ENCODE results near the gene ASCL2.

Gene ASCL2

DNA sequence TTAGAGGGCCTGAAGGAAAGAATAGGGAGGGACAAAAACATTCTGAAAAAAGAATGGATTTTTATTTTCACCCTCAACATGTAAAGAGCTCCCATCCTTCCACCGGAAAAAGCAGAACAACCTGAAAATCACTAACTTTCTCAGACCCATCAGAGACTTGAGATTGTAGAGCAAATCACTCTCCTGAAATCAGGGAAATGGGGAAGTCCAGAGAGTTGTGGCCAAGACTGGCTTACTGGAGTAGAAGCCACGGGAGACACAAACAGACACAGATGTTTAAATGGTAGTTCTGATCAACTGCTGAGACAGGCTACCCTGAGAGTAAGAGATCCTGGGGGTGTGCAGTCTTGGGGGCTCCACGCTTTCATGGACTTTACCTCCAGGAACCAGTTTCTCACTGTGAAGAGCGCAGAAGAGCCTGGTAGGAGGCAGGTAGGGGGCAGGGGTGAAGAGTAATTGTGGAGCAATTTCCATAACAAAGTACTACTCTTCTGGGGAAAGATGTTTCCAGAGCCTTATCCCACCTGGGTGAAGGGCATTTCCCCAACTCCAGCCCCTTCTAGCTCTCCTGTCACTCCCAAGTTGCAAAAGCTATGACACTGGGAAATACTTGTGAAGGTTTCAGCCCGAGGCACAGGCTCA, 47.1 kb downstream of the ASCL2 start:
- no peak overlapping the region for H3K18ac ChIP-seq (ENCODE audit: low read length)
- no CpG with 5 or more reads among the region's 5 CpGs for WGBS (ENCODE audit: extremely low coverage, insufficient coverage, insufficient read length)
- no peaks in the 10 kb centered on the region for H3K79me1 ChIP-seq (ENCODE audit: low read length)
- no peak overlapping the region for H3K9ac ChIP-seq (ENCODE audit: low read length)
- H3K23ac ChIP-seq (ENCODE audit: low read length), result no peak overlapping the region
- no peak overlapping the region for H2BK12ac ChIP-seq (ENCODE audit: low read length)
- no peak overlapping the region for H2AFZ ChIP-seq (ENCODE audit: insufficient read depth, low read length, poor library complexity)
- no peak overlapping the region for H2BK120ac ChIP-seq (ENCODE audit: insufficient read depth, low read length, poor library complexity)
- no peak overlapping the region for H3K4ac ChIP-seq (ENCODE audit: low read depth, low read length)
- peaks cover 4% of the 10 kb centered on the region for H3K9me3 ChIP-seq (ENCODE audit: insufficient read depth, low read depth, low read length)
- no peak overlapping the region for H2AK5ac ChIP-seq (ENCODE audit: low read length)
- H3K27me3 ChIP-seq (ENCODE audit: insufficient read depth, low read length), result no peaks in the 10 kb centered on the region
- H3K4me2 ChIP-seq (ENCODE audit: low read length), result no peak overlapping the region
- no peak overlapping the region for H3K4me3 ChIP-seq (ENCODE audit: low read depth, low read length)
- no peak overlapping the region for H4K91ac ChIP-seq (ENCODE audit: low read depth, low read length)
- no peaks in the 10 kb centered on the region for H3K79me2 ChIP-seq (ENCODE audit: control insufficient read depth, insufficient read depth, low read length, poor library complexity)
- no peak overlapping the region for H3K14ac ChIP-seq (ENCODE audit: low read length)
- no peak overlapping the region for H3K27ac ChIP-seq (ENCODE audit: low read depth, low read length)
- no peak overlapping the region for H4K12ac ChIP-seq (ENCODE audit: low read depth, low read length)
- no peak overlapping the region for H4K8ac ChIP-seq (ENCODE audit: low read depth, low read length)
- DNase-seq, result no peak
- no peaks in the 10 kb centered on the region for H3K4me1 ChIP-seq (ENCODE audit: control insufficient read depth in 1 of 2, insufficient read depth in 2 of 2, low read length in 2 of 2)
- H2BK5ac ChIP-seq (ENCODE audit: low read depth, low read length, poor library complexity), result no peak overlapping the region
- H3K36me3 ChIP-seq (ENCODE audit: control insufficient read depth in 1 of 2, insufficient read depth in 2 of 2, low read length in 2 of 2), result no peaks in the 10 kb centered on the region

GRCh38 chr11:2222451-2222850, 47.9 kb downstream of the ASCL2 start:
- Histone ChIP-seq H2BK12ac (ENCODE audit: low read length) (no peak overlapping the region), H2AFZ (ENCODE audit: insufficient read depth, low read length, poor library complexity) (no peak overlapping the region), H3K27ac (ENCODE audit: low read depth, low read length) (no peak overlapping the region), H3K4me2 (ENCODE audit: low read length) (no peak overlapping the region), H3K4me1 (ENCODE audit: control insufficient read depth in 1 of 2, insufficient read depth in 2 of 2, low read length in 2 of 2) (no peaks in the 10 kb centered on the region), H3K27me3 (ENCODE audit: insufficient read depth, low read length) (no peaks in the 10 kb centered on the region), H3K36me3 (ENCODE audit: control insufficient read depth in 1 of 2, insufficient read depth in 2 of 2, low read length in 2 of 2) (no peaks in the 10 kb centered on the region), H3K4ac (ENCODE audit: low read depth, low read length) (no peak overlapping the region), H4K8ac (ENCODE audit: low read depth, low read length) (no peak overlapping the region), H2BK120ac (ENCODE audit: insufficient read depth, low read length, poor library complexity) (no peak overlapping the region), H2AK5ac (ENCODE audit: low read length) (no peak overlapping the region), H3K18ac (ENCODE audit: low read length) (no peak overlapping the region), H3K23ac (ENCODE audit: low read length) (no peak overlapping the region), H3K4me3 (ENCODE audit: low read depth, low read length) (no peak overlapping the region), H3K9ac (ENCODE audit: low read length) (peak overlapping the region; percentile 50), H2BK5ac (ENCODE audit: low read depth, low read length, poor library complexity) (no peak overlapping the region), H4K12ac (ENCODE audit: low read depth, low read length) (no peak overlapping the region), H3K79me1 (ENCODE audit: low read length) (no peaks in the 10 kb centered on the region), H3K9me3 (ENCODE audit: insufficient read depth, low read depth, low read length) (peaks cover 4% of the 10 kb centered on the region), H3K14ac (ENCODE audit: low read length) (no peak overlapping the region), H4K91ac (ENCODE audit: low read depth, low read length) (no peak overlapping the region), H3K79me2 (ENCODE audit: control insufficient read depth, insufficient read depth, low read length, poor library complexity) (no peaks in the 10 kb centered on the region)
- DNase-seq, result no peak
- WGBS (ENCODE audit: extremely low coverage, insufficient coverage, insufficient read length), result no CpG with 5 or more reads among the region's 4 CpGs

DNA sequence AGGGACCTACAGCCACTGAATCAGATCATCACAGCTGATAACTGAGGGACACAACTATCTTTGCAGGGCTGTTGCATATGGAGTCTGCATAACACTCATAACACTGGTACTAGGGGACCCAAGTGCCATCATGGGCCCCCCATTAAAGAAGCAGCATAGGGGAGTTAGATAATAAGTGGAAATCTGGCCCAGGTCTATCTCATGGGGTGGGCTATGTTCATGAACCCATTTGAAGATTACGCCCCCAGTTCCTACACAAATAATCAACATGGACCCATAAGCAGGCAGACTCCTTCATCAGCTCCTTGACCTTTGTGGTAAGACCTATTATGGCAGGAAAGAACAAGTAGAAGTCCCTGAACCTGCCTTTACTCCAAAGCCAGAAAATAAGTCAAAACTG, 48.8 kb downstream of the ASCL2 start:
- Histone ChIP-seq H3K4me1 (ENCODE audit: control insufficient read depth in 1 of 2, insufficient read depth in 2 of 2, low read length in 2 of 2) (no peaks in the 10 kb centered on the region), H3K14ac (ENCODE audit: low read length) (no peak overlapping the region), H2BK12ac (ENCODE audit: low read length) (no peak overlapping the region), H3K27me3 (ENCODE audit: insufficient read depth, low read length) (no peaks in the 10 kb centered on the region), H3K18ac (ENCODE audit: low read length) (no peak overlapping the region), H3K4me3 (ENCODE audit: low read depth, low read length) (no peak overlapping the region), H4K12ac (ENCODE audit: low read depth, low read length) (no peak overlapping the region), H3K23ac (ENCODE audit: low read length) (no peak overlapping the region), H3K4ac (ENCODE audit: low read depth, low read length) (no peak overlapping the region), H2AK5ac (ENCODE audit: low read length) (no peak overlapping the region), H3K9ac (ENCODE audit: low read length) (no peak overlapping the region), H3K79me1 (ENCODE audit: low read length) (no peaks in the 10 kb centered on the region), H2AFZ (ENCODE audit: insufficient read depth, low read length, poor library complexity) (no peak overlapping the region), H3K36me3 (ENCODE audit: control insufficient read depth in 1 of 2, insufficient read depth in 2 of 2, low read length in 2 of 2) (no peaks in the 10 kb centered on the region), H3K4me2 (ENCODE audit: low read length) (no peak overlapping the region), H4K8ac (ENCODE audit: low read depth, low read length) (no peak overlapping the region), H3K9me3 (ENCODE audit: insufficient read depth, low read depth, low read length) (peaks cover 6% of the 10 kb centered on the region), H4K91ac (ENCODE audit: low read depth, low read length) (no peak overlapping the region), H3K27ac (ENCODE audit: low read depth, low read length) (no peak overlapping the region), H2BK5ac (ENCODE audit: low read depth, low read length, poor library complexity) (no peak overlapping the region), H3K79me2 (ENCODE audit: control insufficient read depth, insufficient read depth, low read length, poor library complexity) (no peaks in the 10 kb centered on the region), H2BK120ac (ENCODE audit: insufficient read depth, low read length, poor library complexity) (no peak overlapping the region)
- no CpG with 5 or more reads among the region's 1 CpG for WGBS (ENCODE audit: extremely low coverage, insufficient coverage, insufficient read length)
- DNase-seq, result no peak

- Histone ChIP-seq H3K4me1 (ENCODE audit: control insufficient read depth in 1 of 2, insufficient read depth in 2 of 2, low read length in 2 of 2) (no peaks in the 10 kb centered on the region), H3K27me3 (ENCODE audit: insufficient read depth, low read length) (no peaks in the 10 kb centered on the region), H2AK5ac (ENCODE audit: low read length) (no peak overlapping the region), H3K18ac (ENCODE audit: low read length) (no peak overlapping the region), H3K9me3 (ENCODE audit: insufficient read depth, low read depth, low read length) (peaks cover 6% of the 10 kb centered on the region), H3K9ac (ENCODE audit: low read length) (no peak overlapping the region), H2BK120ac (ENCODE audit: insufficient read depth, low read length, poor library complexity) (no peak overlapping the region), H3K4me3 (ENCODE audit: low read depth, low read length) (no peak overlapping the region), H4K8ac (ENCODE audit: low read depth, low read length) (no peak overlapping the region), H3K27ac (ENCODE audit: low read depth, low read length) (no peak overlapping the region), H3K79me2 (ENCODE audit: control insufficient read depth, insufficient read depth, low read length, poor library complexity) (no peaks in the 10 kb centered on the region), H3K14ac (ENCODE audit: low read length) (no peak overlapping the region), H2BK12ac (ENCODE audit: low read length) (no peak overlapping the region), H4K91ac (ENCODE audit: low read depth, low read length) (no peak overlapping the region), H3K79me1 (ENCODE audit: low read length) (no peaks in the 10 kb centered on the region), H3K36me3 (ENCODE audit: control insufficient read depth in 1 of 2, insufficient read depth in 2 of 2, low read length in 2 of 2) (no peaks in the 10 kb centered on the region), H2AFZ (ENCODE audit: insufficient read depth, low read length, poor library complexity) (no peak overlapping the region), H3K4me2 (ENCODE audit: low read length) (no peak overlapping the region), H3K23ac (ENCODE audit: low read length) (no peak overlapping the region), H4K12ac (ENCODE audit: low read depth, low read length) (no peak overlapping the region), H3K4ac (ENCODE audit: low read depth, low read length) (no peak overlapping the region), H2BK5ac (ENCODE audit: low read depth, low read length, poor library complexity) (no peak overlapping the region)
- no CpG with 5 or more reads among the region's 1 CpG for WGBS (ENCODE audit: extremely low coverage, insufficient coverage, insufficient read length)
- DNase-seq, result no peak
These were observed 49.4 kb downstream of the ASCL2 start for GRCh38 chr11:2221024-2221423.
